Thoracic aorta (tissue), 2 donors: ENCODE data around the gene PTK7. TPM values are rescaled to one million over a fixed set of nuclear protein-coding genes. Genes with fewer than 3 reads are reported as not detected.
A peak's percentile ranks its signal among the peaks of the same experiment; 100 is the strongest.

Experiments
- ATAC-seq: fragments of 150-250 bp; one replicate; pipeline ENCODE4 v1.8.0; 2017; ENCODE audit warnings: low read depth; ENCODE audit not compliant: insufficient number of reproducible peaks, low FRiP score
- DNase-seq: peaks from one replicate; pipeline ENCODE4 v3.0.0-alpha.2; 2020; ENCODE audit warnings: low spot score
- H3K27ac ChIP-seq, 2 donors: fragments of 200-600 bp; sonication (generic); 1 replicate in 1 of 2; 2 replicates in 1 of 2; pipeline ENCODE4 v1.5.1; 2016; ENCODE audit warnings: mild to moderate bottlenecking in 2 of 2, moderate library complexity in 2 of 2
- H3K27me3 ChIP-seq: fragments of 200-600 bp; sonication (generic); replicated peaks from 2 replicates; pipeline ENCODE4 v1.6.0; 2016; ENCODE audit warnings: mild to moderate bottlenecking; ENCODE audit not compliant: insufficient read depth
- H3K36me3 ChIP-seq: fragments of 200-600 bp; sonication (generic); one replicate; pipeline ENCODE4 v1.5.1; 2016
- H3K4me1 ChIP-seq, 2 donors: fragments of 200-600 bp; sonication (generic); 1 replicate in 1 of 2; 2 replicates in 1 of 2; pipeline versions ENCODE4 v1.5.1 to v1.6.0; 2016; ENCODE audit warnings: low read depth in 2 of 2, mild to moderate bottlenecking in 1 of 2; ENCODE audit not compliant: control insufficient read depth in 1 of 2
- H3K4me3 ChIP-seq: fragments of 200-600 bp; sonication (generic); 2 replicates; pipeline ENCODE4 v1.5.1; 2016; ENCODE audit warnings: mild to moderate bottlenecking
- H3K9me3 ChIP-seq: fragments of 200-600 bp; sonication (generic); 2 replicates; pipeline ENCODE4 v1.5.1; 2016
- total RNA-seq, 2 donors: library from RNA; depleted of rRNA; stranded (reverse); fragments of >200 nt; gene quantifications; one replicate each; pipeline versions ENCODE4 v1.1.0 to v1.2.3, GENCODE V29; 2016
- TF ChIP-seq, protein P1 (sequence below): fragments of 200-600 bp; sonication (generic); IDR thresholded peaks from one replicate; pipeline ENCODE4 v1.5.1; 2019; ENCODE audit warnings: antibody characterized with exemption

Gene PTK7
- total RNA-seq, 2 donors from 2014 or later: 4.5 to 6.8 TPM

DNA sequence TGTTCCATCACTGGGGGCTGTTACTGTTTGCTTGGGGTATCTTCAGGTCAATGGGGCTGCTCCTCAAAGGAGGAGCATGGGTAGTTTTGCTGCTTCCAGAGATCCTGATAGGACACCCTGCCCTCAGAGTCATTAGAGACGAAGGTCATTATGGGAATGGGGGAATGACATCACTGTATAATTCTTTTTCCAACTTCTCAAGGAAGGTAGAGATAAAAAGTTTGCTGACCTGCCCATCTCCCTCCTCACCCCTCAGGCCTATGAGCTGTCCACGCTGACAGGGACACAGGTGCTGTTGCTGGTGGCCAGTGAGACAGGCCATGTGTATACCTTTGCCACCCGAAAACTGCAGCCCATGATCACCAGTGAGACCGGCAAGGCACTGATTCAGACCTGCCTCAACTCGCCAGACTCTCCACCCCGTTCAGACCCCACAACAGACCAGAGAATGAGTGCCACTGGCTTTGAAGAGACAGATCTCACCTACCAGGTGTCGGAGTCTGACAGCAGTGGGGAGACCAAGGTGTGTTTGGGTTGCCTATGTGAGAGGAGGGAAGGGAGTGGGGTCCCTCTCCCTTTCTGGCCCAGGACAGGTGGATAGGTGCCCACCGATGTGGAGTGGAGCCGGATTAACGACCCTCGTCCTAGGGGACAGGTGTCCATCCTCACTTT is 97.6 kb downstream of the PTK7 start:
- DNase-seq (no peak), ATAC-seq (no peak)
- Histone ChIP-seq H3K4me1 (peaks cover 20 to 48% of the 10 kb centered on the region in 2 donors), H3K27me3 (no peaks in the 10 kb centered on the region), H3K36me3 (peaks cover 25% of the 10 kb centered on the region), H3K4me3 (peak overlapping the region; percentile 96), H3K9me3 (no peaks in the 10 kb centered on the region), H3K27ac (peak overlapping the region; percentile 98 to 99)
- TF ChIP-seq, protein P1, sequence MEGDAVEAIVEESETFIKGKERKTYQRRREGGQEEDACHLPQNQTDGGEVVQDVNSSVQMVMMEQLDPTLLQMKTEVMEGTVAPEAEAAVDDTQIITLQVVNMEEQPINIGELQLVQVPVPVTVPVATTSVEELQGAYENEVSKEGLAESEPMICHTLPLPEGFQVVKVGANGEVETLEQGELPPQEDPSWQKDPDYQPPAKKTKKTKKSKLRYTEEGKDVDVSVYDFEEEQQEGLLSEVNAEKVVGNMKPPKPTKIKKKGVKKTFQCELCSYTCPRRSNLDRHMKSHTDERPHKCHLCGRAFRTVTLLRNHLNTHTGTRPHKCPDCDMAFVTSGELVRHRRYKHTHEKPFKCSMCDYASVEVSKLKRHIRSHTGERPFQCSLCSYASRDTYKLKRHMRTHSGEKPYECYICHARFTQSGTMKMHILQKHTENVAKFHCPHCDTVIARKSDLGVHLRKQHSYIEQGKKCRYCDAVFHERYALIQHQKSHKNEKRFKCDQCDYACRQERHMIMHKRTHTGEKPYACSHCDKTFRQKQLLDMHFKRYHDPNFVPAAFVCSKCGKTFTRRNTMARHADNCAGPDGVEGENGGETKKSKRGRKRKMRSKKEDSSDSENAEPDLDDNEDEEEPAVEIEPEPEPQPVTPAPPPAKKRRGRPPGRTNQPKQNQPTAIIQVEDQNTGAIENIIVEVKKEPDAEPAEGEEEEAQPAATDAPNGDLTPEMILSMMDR: no peak

DNA sequence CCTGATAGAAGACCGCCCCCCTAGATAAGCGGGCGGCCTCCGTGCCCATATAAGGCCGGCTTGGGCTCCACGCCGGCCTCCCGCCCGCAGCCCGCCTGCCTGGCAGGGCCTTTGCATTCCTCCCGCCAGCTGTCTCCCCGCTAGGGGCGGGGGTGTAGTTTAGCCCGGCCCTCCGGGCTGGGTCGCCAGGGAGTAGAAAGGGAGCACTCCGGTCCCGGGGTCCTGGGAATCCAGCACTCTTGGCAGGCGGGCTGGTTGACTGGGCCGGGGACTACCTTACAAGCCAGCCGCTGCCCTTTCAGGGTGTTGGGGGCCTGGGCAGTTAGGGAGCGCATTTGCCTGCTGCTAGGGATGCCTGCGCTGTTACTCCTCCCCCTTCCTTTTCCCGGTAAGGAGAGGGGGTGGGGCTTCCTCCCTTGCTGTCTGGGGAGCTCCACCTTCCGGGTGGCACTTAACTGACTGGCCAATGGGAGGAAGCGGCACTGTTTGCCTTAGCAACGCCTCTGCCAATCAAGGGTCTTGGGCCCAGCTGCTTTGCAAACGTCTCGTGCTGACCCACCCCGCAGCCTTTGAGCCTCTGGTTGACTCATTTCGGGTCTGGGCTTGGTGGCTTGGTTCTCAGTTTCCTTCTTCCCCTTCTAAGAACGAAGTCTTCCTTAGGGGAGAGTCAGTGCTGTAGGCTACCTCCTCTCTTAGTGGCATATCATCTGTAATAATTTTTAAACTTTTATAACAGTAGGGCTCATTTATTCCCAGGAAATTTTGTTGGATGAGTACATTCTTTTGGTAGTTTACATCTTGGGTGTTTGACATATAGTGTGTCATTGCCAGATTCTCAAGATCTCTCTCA is 98.4 kb downstream of the PTK7 start:
- TF ChIP-seq, protein P1: peak; percentile 25
- H3K4me1 ChIP-seq: peaks cover 20 to 48% of the 10 kb centered on the region in 2 donors

DNA sequence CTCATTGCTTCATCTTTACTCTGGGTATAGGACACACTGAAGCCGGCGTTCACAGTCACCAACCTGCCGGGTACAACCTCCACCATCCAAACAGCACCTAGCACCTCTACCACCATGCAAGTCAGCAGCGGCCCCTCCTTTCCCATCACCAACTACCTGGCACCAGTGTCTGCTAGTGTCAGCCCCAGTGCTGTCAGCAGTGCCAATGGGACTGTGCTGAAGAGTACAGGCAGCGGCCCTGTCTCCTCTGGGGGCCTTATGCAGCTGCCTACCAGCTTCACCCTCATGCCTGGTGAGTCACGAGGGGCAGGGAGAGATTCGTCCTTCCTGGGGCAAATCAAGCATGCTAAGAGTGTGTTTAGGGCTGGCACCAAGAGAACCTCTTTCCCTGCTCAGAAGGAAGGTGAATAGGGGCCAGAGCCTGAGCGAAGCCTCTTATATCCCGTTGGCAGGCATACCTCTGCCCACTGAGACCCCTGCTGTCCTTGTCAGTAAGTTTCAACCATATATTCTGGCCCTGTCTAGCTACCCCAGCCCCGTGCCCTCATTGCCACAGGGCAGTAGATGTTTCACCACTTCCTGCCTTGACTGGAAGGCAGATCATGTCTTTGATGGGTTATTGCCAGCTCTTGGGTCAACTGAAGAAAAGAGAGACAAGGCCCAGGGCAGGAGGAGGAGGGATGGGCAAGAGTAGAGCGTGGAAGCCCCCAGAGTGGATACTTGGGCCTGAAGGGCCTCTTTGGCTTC is 99.7 kb downstream of the PTK7 start:
- Histone ChIP-seq H3K9me3 (no peaks in the 10 kb centered on the region), H3K27ac (peak overlapping the region; percentile 98 to 99), H3K36me3 (peaks cover 35% of the 10 kb centered on the region), H3K27me3 (no peaks in the 10 kb centered on the region), H3K4me3 (no peak overlapping the region), H3K4me1 (peaks cover 20 to 38% of the 10 kb centered on the region in 2 donors)
- no peak for ATAC-seq
- no peak for DNase-seq
- TF ChIP-seq, protein P1: no peak

More for the DNA sequence above, 98.4 kb downstream of the PTK7 start:
- Histone ChIP-seq H3K4me3 (peak overlapping the region; percentile 96), H3K27ac (peak overlapping the region; percentile 98 to 99), H3K9me3 (no peaks in the 10 kb centered on the region), H3K27me3 (no peaks in the 10 kb centered on the region), H3K36me3 (peaks cover 32% of the 10 kb centered on the region)
- peak; percentile 74 for ATAC-seq
- peak; percentile 98 for DNase-seq

DNA sequence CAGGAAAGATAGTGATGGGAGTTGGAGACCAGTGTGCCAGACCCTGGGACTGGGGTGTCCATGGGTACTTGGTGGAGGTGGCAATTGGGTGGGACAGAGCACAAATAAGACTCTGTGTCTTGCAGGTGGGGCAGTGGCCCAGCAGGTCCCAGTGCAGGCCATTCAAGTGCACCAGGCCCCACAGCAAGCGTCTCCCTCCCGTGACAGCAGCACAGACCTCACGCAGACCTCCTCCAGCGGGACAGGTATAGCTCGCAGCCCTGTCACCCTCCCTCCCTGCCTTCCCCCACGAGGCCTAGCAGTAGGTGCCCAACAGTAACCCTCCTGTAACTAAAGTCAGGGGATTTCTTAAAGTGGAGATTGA is 100.3 kb downstream of the PTK7 start:
- DNase-seq: no peak

More for the DNA sequence above, 100.3 kb downstream of the PTK7 start:
- Histone ChIP-seq H3K9me3 (no peaks in the 10 kb centered on the region), H3K4me1 (peaks cover 21 to 42% of the 10 kb centered on the region in 2 donors), H3K27me3 (no peaks in the 10 kb centered on the region), H3K4me3 (no peak overlapping the region), H3K36me3 (peaks cover 35% of the 10 kb centered on the region), H3K27ac (peak overlapping the region; percentile 98 to 99)
- no peak for ATAC-seq
- TF ChIP-seq, protein P1: no peak
